ENCODE measurements around the gene ADRA2C.

The ADRA2C gene

GRCh38 chr4:3742610-3743009 lies 23.6 kb upstream of the ADRA2C start:
- Histone ChIP-seq H3K27me3 (ENCODE audit: insufficient read depth, low read length) (no peaks in the 10 kb centered on the region), H3K79me2 (ENCODE audit: insufficient read depth, low read length) (no peaks in the 10 kb centered on the region), H3K27ac (ENCODE audit: low read depth, low read length, poor library complexity, severe bottlenecking) (no peak overlapping the region), H3F3A (ENCODE audit: insufficient read depth, low read length) (no peaks in the 10 kb centered on the region), H3K9ac (ENCODE audit: low read length) (no peak overlapping the region), H4K20me1 (ENCODE audit: insufficient read depth, low read length) (no peaks in the 10 kb centered on the region), H3K36me3 (ENCODE audit: insufficient read depth, low read length) (no peaks in the 10 kb centered on the region), H3K4me1 (ENCODE audit: insufficient read depth, low read length, severe bottlenecking) (no peaks in the 10 kb centered on the region), H2AFZ (ENCODE audit: low read length) (no peak overlapping the region), H3K4me2 (ENCODE audit: low read length) (no peak overlapping the region), H3K9me3 (ENCODE audit: low read length) (no peaks in the 10 kb centered on the region), H3K4me3 (ENCODE audit: low read depth, low read length, poor library complexity, severe bottlenecking) (no peak overlapping the region), H3K9me2 (ENCODE audit: low read depth, low read length) (no peaks in the 10 kb centered on the region)
- TF ChIP-seq EZH2 (IDR thresholded peaks at IDR 0.05; ENCODE audit: borderline replicate concordance, low read length) = no peak
- no peak for TF ChIP-seq CTCF (IDR thresholded peaks at IDR 0.05; ENCODE audit: low read length)

- no peak overlapping the region for H2AFZ ChIP-seq (ENCODE audit: low read length)
- no peaks in the 10 kb centered on the region for H3F3A ChIP-seq (ENCODE audit: insufficient read depth, low read length)
- no peaks in the 10 kb centered on the region for H4K20me1 ChIP-seq (ENCODE audit: insufficient read depth, low read length)
- no peaks in the 10 kb centered on the region for H3K4me1 ChIP-seq (ENCODE audit: insufficient read depth, low read length, severe bottlenecking)
- no peak overlapping the region for H3K9ac ChIP-seq (ENCODE audit: low read length)
- no peaks in the 10 kb centered on the region for H3K79me2 ChIP-seq (ENCODE audit: insufficient read depth, low read length)
- H3K9me3 ChIP-seq (ENCODE audit: low read length) = no peaks in the 10 kb centered on the region
- H3K27ac ChIP-seq (ENCODE audit: low read depth, low read length, poor library complexity, severe bottlenecking) = no peak overlapping the region
- H3K27me3 ChIP-seq (ENCODE audit: insufficient read depth, low read length) = no peaks in the 10 kb centered on the region
- no peaks in the 10 kb centered on the region for H3K9me2 ChIP-seq (ENCODE audit: low read depth, low read length)
- TF ChIP-seq CTCF (IDR thresholded peaks at IDR 0.05; ENCODE audit: low read length) (no peak), EZH2 (IDR thresholded peaks at IDR 0.05; ENCODE audit: borderline replicate concordance, low read length) (no peak)
- H3K36me3 ChIP-seq (ENCODE audit: insufficient read depth, low read length) = no peaks in the 10 kb centered on the region
- H3K4me3 ChIP-seq (ENCODE audit: low read depth, low read length, poor library complexity, severe bottlenecking) = no peak overlapping the region
- H3K4me2 ChIP-seq (ENCODE audit: low read length) = no peak overlapping the region
Measured at GRCh38 chr4:3744232-3744631, 22.0 kb upstream of the ADRA2C start.

- H3K9ac ChIP-seq (ENCODE audit: low read length) = no peak overlapping the region
- no peaks in the 10 kb centered on the region for H3K27me3 ChIP-seq (ENCODE audit: insufficient read depth, low read length)
- H3K27ac ChIP-seq (ENCODE audit: low read depth, low read length, poor library complexity, severe bottlenecking) = no peak overlapping the region
- H3K4me3 ChIP-seq (ENCODE audit: low read depth, low read length, poor library complexity, severe bottlenecking) = no peak overlapping the region
- H3K9me3 ChIP-seq (ENCODE audit: low read length) = no peaks in the 10 kb centered on the region
- H3K4me2 ChIP-seq (ENCODE audit: low read length) = no peak overlapping the region
- H3K4me1 ChIP-seq (ENCODE audit: insufficient read depth, low read length, severe bottlenecking) = no peaks in the 10 kb centered on the region
- H3K36me3 ChIP-seq (ENCODE audit: insufficient read depth, low read length) = no peaks in the 10 kb centered on the region
- no peak for TF ChIP-seq EZH2 (IDR thresholded peaks at IDR 0.05; ENCODE audit: borderline replicate concordance, low read length)
- TF ChIP-seq CTCF (IDR thresholded peaks at IDR 0.05; ENCODE audit: low read length) = no peak
- no peaks in the 10 kb centered on the region for H3K79me2 ChIP-seq (ENCODE audit: insufficient read depth, low read length)
- no peaks in the 10 kb centered on the region for H3F3A ChIP-seq (ENCODE audit: insufficient read depth, low read length)
- no peaks in the 10 kb centered on the region for H4K20me1 ChIP-seq (ENCODE audit: insufficient read depth, low read length)
- no peaks in the 10 kb centered on the region for H3K9me2 ChIP-seq (ENCODE audit: low read depth, low read length)
- H2AFZ ChIP-seq (ENCODE audit: low read length) = no peak overlapping the region
Measured at GRCh38 chr4:3744901-3745300, 21.3 kb upstream of the ADRA2C start.

Data from OCI-LY1 (cell line).